AG09309 (cell line): Measurements from ENCODE around the gene F13A1.

ENCODE experiments used
- DNase-seq: peaks from one replicate; pipeline ENCODE4 v3.0.0-alpha.2; 2010; ENCODE audit warnings: low read depth
- H3K4me3 ChIP-seq: 2 replicates; pipeline ENCODE4 v1.5.1; 2011; ENCODE audit warnings: mild to moderate bottlenecking, low read depth, low read length, moderate library complexity; ENCODE audit not compliant: control insufficient read depth
- TF ChIP-seq, protein P1 (sequence below): IDR thresholded peaks from 2 replicates; pipeline ENCODE4 v1.5.1; 2011; ENCODE audit warnings: mild to moderate bottlenecking, low read depth, low read length, inconsistent platforms; ENCODE audit not compliant: insufficient read depth, control insufficient read depth; ENCODE audit errors: missing control alignments

The F13A1 gene

DNA sequence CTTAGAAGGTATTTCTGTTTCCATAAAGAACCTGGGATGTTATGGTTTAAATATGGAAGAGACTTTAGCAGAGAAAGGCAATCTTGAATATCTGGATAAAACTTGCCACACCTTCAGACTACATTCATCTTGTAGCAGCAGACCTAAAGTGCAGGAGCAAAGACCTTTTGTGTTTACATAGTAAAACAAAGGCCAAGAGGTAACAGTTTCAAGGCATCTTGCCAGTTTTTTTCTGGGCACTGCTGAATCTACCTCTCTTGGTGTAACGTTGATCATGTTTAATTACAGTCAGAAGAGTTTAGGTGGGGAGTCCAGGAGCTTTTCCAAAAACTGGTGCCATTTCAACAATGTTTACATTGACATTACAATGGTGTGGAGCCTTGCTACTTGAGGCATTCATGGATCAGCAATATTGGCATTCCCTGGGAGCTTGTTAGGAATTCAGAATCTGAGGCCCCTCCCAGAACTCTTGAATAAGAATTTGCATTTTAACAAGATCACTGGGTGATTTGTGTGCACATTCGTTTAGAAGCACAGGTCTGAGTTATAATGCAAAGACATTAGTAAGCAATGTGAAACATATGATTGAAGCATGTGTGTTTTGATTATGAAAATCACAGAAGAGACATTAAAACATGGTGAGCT, 94.5 kb downstream of the F13A1 start:
- no peak for DNase-seq
- TF ChIP-seq, protein P1, sequence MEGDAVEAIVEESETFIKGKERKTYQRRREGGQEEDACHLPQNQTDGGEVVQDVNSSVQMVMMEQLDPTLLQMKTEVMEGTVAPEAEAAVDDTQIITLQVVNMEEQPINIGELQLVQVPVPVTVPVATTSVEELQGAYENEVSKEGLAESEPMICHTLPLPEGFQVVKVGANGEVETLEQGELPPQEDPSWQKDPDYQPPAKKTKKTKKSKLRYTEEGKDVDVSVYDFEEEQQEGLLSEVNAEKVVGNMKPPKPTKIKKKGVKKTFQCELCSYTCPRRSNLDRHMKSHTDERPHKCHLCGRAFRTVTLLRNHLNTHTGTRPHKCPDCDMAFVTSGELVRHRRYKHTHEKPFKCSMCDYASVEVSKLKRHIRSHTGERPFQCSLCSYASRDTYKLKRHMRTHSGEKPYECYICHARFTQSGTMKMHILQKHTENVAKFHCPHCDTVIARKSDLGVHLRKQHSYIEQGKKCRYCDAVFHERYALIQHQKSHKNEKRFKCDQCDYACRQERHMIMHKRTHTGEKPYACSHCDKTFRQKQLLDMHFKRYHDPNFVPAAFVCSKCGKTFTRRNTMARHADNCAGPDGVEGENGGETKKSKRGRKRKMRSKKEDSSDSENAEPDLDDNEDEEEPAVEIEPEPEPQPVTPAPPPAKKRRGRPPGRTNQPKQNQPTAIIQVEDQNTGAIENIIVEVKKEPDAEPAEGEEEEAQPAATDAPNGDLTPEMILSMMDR = no peak
- H3K4me3 ChIP-seq = no peak overlapping the region

DNA sequence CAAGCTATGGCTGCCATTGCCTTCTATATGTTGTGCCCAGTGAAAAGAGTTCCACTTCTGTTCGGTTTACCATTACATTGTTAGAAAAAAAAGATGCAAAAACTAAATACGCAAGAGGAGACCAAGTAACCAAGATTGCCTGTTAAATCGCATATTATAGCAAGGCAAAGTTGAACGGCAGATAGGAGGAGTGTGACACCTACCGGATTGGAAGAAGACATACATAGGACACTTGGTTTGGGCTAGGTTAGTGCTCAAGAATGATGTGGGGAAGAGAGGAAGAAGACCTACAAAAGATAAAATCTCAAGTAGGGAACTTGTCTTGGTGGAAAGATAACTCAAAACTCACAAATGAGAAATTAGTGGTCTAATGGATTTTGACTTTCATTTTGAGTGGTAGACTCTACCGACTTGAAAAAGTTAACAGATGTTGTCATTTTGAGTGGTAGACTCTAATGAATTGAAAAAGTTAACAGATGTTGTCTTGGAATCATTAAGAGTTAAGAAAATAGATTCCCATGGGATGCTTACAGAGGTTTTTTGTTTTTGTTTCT, 95.5 kb downstream of the F13A1 start:
- TF ChIP-seq, protein P1 = peak; percentile 9
- H3K4me3 ChIP-seq = no peak overlapping the region
- DNase-seq = no peak

DNA sequence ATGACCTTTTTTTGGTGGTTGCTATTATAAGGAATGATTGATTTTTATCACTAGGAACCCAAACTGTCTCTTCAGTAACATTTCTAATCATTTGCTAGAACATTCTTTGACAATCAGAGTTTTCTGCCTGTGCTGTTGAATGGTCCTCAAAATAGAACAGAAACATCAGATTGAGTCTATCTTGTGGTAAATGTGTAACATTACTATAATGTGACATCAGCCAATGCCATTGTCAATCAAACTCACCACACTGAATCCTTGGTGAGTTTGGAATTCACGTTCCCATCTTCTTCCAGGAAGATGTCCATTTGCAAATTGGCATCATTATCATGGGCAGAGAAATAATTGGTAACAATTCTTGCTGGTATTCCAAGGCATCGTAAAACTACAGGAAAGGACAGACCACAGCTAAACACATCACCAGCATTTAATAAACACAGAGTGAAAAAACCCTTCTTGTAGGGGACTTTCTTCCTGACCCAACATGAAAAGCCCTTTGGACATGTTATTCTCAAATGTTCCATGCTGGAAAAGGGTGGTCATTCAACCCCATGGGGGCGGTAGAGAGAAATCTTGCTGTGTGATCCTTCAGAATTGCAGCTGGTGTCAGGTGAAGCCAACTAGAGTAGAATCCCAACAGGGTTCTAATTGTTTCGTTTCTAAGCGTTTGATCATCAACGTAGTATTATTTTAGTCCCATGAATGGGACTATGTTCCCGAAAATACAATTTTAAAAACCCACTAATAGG, 98.5 kb downstream of the F13A1 start:
- TF ChIP-seq, protein P1 = no peak
- no peak overlapping the region for H3K4me3 ChIP-seq
- no peak for DNase-seq

DNA sequence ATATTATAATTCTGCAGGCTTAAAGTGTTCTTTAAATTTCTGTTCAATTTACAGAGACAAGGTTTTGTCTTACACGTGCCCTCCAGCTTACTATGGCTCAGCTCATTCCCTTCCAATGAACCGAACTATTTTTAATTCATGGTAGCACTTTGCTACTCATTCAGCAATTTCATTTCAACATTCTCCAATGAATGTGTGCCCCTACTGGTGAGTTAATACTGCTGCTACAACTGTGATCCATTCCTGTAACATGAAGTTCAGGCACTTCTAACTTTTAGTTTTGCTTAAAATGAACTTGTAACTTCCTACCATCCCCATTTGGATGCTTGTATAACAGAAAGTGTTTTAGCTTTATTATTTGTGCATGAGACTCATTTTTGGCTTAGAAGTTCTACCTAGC, 99.7 kb downstream of the F13A1 start:
- DNase-seq = no peak
- TF ChIP-seq, protein P1 = peak; percentile 13
- H3K4me3 ChIP-seq = no peak overlapping the region

DNA sequence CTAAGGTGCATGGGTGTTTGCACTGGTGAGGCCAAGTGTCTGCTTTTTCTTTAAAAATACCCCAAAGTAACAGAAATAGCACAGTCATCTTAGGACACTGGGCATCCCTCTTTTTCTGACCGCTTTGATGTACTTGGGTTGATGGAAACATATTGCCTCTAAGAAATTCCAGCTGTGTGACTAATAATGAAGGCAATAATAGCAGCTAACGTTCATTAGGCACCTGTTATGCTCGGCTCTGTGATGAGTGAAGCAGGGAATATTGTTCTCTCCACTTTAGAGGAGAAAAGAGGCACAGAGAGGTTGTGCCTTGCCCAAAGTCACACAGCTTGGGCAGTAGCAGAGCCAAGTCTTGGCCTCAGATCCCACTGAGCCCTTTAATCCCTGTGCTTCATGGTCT, 100.7 kb downstream of the F13A1 start:
- TF ChIP-seq, protein P1 = no peak

DNA sequence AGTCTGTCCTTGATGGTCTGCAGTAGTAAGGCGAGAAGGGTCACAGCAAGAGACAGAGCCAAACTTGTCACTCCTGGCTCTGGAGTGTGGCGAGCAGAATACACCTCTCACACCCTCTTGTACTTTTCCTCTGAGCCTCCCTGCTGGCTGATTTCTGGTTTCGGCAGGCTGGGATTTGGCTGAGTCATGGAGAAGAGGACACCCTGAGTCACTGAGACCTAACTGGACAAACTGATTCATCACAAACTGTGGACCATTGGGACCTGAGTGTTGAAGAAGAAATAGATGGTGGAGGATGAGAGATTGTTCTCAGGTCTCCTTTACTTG, 101.7 kb downstream of the F13A1 start:
- no peak for DNase-seq

More for the DNA sequence above, 100.7 kb downstream of the F13A1 start:
- DNase-seq = no peak
- no peak overlapping the region for H3K4me3 ChIP-seq

More for the DNA sequence above, 101.7 kb downstream of the F13A1 start:
- TF ChIP-seq, protein P1 = no peak
- H3K4me3 ChIP-seq = no peak overlapping the region
